GM19238 (cell line): ENCODE results near the gene EHD1.

Source experiments
- DNase-seq: peaks from one replicate; pipeline ENCODE4 v3.0.0; 2011; ENCODE audit warnings: low spot score; ENCODE audit not compliant: insufficient read length

Gene EHD1

DNA sequence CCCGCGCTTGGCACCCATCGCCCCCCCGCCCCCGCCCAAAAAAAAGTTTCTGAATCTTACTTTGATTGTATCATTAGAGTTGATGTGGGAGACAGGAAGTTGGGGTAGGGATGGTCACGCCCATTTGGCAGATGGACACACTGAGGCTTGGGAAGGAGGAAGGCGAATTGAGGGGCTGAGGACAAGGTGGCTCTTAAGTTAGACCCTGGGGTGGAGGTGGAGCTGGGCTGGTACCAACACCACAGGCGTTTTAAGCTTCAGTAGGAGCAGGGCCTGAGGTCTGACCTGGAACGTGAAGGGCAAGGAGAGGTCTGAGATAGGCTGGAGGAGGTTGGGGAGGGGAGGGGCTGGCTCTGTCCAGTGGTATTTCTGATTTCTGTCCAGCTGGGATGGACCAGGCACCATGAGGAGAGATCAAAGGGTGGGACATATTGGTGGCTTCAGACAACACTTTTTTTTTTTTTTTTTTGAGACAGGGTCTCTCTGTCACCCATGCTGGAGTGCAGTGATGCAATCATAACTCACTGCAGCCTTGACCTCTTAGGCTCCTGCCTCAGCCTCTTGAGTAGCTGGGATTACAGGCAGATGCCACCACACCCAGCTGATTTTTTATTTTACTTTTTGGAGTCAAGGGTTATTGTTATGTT, 33.2 kb downstream of the EHD1 start:
- DNase-seq: no peak

DNA sequence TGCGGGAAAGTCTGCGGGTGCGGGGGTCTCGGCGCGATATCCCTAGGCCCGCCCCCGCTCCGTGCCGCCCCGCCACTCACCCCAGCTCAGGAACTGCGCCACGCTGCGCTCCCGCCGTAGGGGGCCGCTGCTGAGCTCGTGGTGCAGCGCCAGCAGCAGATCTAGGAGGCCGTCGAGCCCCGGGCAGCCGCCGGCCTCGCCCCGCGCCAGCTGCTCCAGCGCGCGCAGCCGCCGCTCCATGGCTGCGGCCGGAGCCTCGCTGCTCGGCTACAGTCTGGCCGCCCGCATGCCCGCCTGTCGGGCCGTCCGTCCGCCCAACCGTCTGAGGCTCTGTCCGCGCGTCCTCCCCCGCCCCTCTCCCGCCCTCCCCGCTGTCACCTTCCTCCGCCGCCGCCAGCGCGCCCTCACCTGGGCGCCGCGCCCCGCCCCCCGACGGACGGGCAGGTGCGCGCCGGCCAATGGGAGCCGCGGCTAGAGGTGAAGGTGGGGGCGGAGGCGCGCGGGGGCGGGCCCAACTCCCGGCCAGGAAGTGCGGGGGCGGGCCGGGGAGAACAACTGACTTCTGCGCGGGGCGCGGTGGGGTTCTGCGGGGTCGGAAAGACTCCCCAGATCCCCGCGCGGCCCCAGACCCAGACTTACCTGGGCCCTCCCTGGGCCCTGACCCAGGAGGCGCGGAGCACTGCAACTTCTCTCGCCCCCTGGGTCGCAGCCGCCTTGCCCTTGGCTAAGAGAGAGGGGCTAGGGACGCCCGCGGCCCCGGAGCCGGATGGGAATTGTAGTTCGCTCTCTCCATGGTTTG, 33.9 kb downstream of the EHD1 start, which contains the start of gene CDC42BPG:
CDC42BPG (minus strand) TSS at position 324 of the 799 bp plus-strand sequence; CDS start at position 240, 84 bp downstream.
- DNase-seq: peak; percentile 78

DNA sequence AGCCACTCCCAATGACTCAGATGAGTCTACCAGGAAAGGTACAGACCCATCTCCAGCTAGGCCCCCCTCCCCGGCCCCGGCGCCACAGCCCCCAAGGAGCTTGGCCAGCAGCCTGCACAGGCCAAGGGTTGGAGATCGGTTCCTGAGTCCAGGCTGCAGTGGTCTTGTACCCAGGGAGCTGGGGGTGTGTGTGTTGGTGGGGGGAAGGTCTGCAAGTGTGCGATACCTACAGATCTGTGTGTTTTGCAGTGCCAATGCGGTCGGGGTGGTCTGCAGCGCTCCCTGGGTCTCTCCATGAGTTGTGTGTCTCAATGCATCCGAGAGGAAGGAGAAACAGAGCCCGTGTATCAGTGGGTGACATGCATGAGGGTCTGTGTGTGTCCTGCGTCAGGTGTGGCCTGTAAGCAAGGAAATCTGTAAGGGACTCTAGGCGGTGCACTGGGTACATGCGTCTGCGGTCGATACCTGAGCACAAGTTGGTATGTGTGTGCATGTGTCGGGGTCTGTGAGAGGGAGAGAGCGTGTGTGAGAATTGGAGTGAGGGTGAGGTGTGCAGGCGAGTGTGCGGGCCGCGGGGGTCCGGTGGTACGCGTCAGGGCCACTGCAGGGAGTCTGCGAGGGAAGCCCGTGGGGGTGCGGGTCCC, 34.6 kb downstream of the EHD1 start:
- no peak for DNase-seq

DNA sequence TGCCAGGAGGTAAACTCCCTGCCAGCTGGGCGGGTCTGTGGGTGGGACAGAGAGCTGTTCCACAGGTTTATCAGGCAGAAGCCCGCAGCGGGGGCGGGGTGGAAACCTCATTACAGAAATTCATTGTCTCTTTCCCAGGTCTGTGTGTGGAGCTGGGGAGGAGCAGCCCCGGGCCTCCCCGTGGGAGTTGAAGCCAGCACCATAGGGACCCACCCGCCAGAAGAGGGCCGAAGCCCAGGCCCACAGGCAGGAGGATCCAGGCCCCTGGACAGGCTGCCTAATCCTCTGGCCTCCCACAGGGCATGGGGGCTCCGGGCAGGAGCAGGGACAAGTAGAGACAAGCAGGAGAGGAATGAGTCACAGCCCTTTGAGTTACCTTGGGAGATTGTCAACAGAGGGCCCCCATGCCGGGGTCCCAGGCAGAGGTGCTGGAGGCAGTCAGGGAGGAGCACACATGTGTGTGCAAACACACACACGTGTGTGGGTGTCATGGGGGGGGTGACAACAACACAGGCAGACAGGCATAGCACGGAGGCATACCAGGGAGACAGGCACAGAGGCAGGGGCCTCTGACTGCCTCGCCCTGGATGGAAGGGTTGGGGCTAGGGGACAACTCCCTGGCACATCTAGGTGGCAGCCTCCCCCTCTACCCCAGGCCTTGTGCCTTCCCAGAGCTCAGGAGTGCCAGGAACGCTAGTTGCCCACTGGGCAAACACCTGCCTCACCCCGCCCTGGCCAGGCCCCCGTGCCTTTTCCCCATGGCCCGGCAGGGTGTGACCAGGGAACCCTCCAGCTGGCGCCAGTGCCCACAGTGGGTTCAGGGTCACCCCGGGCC, 35.4 kb downstream of the EHD1 start:
- DNase-seq: no peak

DNA sequence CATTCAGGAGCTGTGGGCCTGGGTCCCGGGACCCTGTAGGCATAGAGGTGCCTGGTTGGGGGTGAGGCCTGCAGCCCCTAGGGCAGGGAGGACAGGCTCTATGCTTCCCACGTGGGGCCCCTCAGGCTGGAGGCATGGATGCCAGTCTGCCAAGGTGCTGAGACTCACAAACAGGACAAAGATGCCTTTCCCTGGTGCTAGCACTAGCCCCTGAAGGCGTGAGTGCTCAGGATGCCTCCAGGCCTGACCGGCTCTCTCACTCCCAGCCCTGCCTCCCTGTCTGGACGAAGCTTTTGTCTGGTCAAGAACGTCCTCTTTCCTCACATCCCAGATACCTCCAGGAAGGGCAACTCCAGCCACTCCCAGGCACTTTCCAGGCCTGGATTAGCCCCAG, 36.1 kb downstream of the EHD1 start:
- DNase-seq: no peak

DNA sequence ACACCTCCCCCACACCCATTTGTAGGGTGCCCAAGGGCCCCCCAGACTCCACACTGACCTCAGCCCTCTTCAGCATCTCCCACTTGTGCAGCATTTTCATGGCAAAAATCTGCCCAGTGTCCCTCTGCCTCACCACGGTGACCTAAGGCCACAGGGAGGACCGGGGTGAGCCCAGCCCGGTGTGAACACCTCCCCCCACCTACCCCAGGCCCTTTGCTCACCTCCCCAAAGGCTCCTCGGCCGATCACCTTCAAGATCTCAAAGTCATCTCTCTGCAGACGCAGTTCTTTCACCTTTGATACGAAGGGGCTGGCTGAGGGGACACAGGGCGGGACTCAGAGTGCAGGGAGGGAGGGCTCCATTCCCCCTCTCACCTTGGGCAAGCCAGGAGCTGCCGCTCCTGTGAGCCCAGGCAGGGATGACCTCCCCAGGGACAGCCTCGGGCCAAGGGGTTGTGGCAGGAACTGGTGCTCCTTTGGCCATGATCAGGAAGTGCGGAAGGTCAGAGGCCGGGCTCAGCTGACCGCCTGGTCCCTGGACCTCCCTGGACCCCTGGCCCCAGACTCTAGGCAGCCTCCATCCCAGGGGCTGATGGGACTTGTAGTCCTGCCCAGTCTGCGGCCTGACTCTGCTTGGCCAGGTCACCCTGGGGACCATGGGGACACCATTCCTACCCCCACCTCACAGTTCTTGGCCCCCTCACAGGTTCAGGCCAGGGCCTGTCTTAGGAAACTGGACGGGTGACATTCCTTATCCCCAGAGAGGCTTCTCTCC, 36.6 kb downstream of the EHD1 start:
- DNase-seq: no peak

DNA sequence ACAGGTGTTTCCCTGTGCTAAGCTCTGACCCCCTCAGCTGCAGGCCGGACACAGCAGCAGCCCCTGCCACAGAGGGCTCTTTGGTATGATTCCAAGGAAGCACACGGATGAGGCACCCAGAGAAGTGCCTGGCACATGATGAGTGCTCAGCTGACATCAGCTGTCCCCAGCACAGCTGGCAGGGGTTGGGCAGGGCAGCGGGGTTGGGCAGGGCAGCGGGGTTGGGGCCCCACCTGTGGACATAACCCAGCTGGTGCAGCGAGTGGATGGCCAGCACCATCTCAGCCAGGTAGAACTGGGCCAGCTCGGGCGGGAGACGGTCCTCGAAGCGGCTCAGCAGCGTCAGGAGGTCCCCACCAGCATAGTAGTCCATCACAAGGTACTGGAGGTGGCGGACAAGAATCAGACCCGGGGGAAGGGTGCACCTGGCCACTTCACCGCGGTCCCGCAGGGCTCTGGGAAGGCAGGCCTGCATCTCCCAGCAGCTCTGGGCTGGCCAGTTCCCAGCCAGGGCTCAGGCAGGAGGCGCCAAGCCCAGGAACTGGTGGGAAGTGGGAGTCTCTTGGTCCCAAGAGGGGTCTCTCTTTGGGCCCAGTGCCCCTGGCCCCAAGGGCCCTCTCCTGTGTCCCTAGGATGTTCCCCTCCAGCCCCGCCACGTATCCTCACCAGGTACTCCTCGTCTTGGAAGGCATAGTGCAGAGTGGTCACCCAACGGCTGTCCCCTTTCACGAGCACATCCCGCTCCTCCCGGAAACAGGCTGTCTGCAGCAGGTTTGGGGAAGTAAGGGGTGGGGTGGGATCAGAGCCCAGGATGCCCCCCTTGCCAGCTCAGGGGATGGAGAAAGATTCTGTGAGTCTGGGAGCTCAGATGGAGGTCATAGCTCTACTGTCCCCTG, 38.3 kb downstream of the EHD1 start:
- no peak for DNase-seq

DNA sequence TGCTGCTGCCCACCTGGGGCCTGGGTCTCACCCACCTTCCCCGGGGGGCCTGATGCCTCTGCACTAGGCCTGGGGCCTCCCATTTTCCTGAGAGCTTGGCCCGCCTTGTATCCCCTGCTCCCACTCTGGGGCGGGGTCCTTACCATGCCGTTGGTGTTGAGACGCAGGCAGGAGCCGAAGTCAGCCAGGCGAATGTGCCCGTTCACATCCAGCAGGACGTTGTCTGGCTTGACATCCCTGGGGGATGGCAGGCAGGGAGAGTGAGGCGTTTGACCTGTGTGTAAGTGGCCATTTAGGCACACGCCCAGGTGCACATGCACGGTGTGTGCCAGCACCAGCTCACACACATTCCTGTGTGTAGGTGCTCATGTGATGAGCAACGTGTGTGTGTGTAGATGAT, 39.1 kb downstream of the EHD1 start:
- DNase-seq: no peak

GRCh38 chr11:64838600-64839334, 39.7 kb downstream of the EHD1 start:
- DNase-seq: no peak

DNA sequence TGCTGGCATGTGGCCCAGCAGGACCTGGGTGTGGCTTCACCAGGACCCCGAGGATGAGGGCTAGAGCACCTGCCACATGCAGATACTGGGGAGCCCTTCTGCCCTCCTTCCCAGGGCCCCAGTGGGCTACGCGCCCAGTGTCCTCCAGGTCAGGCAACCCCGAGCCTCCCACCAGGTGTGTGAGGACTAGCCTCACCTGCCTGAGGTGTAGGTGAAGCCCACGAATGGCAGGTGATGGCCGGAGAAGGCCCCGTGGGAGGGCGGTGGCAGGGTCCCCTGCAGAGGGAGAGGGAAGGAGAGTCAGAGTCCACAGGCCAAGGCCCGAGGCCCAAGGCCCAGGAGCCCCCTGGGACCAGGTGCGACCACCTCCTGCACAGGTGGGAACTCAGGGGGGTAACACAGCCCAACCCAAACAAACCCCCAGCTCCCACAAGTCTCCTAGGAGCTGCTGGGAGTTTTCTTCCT, 40.5 kb downstream of the EHD1 start:
- DNase-seq: no peak

- no peak for DNase-seq
Measured at GRCh38 chr11:64836448-64837072, 41.9 kb downstream of the EHD1 start.

DNA sequence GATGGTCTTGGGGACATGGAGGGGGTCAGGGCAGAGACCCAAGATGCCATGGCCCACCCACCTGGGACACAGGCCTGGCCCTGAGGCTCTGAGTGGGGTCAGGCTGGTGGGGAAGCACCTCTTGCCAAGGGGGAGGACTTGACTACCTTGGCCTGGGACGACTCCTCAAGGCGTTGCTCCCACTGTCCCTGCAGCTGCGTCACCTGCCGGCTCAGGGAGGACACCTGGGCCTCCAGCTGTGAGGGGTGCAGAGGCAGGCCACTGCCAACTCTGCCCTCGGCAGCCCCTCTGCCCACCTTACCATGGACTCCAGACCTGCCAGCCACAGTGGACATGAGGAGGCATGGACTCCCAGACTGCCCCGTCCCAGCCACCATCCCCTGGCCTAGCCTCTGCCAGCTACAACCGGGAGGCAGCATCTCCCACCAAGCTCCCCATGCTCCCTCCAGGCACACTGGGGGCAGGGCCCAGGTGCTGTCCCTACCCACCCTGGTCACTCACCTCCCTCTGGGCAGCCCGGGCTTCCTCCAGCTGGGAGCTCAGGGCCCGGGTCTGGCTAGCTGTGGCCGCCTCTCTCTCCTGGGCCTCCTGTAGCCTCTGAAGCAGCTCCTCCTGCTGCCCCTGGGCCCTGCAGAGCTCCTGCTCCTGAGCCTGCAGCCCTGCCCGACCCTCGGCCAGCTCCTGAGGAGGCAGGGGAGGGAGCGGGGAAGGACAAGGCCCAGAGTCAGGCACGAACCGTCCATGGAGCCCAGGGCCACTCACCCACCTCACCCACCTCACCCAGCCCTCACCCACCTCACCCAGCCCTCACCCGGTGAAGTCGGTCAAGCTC, 42.6 kb downstream of the EHD1 start:
- DNase-seq: no peak

DNA sequence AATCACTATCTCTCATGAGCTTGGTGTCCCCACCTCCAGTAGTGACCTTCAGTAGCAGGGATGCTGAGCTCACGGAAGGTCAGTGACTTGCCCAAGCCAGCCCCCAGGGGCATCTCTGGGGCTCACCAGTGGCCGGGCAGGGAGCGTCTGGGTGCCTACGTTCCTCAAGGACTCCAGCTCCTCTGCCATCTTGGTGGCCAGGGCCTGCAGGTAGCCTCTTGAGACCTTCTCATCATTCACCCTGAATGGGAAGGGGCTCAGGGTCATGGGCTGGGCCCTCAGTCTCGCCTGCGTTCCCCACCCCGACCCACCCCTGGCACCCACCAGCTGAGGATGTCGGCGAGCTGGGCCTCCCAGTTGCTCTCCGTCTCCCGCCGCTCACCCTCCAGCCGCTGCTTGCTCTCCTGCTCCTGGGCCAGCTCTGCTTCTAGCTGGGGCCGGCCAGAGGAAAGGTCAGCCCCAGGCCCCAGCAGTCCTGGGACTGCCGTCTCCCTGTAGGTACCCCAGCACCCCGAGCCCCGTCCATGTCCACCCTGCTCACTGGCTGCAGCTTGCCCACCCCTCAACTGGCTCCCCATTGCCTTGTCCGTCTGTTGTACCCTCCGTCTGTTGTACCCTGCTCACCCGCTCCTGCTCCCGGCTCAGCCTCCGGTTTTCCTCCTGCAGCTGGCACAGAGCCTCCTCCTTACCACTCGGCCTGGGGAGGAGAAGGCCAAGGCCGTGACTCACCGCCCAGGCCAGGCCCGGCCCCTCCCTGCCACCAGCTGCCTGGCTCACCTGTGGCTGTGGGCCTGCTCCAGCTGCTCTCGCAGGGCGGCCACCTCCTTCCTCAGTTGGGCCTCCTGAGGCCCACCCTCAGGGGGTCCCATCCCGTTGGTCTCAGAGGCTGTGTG, 43.5 kb downstream of the EHD1 start:
- DNase-seq: no peak

GRCh38 chr11:64834031-64834722, 44.2 kb downstream of the EHD1 start:
- DNase-seq: no peak

DNA sequence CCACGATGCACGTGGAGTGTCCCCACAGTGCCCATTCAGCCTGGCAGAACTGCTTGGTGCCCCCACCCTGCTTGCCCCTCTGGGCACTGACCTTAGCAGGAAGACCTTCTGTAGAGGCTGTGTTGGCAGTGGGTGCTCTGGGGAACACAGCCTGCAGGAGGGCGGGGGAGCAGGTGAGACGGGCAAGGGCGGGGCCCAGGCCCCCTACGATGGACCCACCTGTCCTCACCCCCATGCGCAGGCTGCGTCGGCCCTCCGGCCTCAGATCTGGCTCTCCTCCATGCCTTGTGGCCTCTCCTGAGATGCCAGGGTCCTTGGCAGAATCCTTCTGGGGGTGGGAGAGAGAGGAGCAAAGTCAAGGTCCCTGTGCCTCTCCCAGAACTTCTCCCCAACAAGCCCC, 44.9 kb downstream of the EHD1 start:
- DNase-seq: no peak

DNA sequence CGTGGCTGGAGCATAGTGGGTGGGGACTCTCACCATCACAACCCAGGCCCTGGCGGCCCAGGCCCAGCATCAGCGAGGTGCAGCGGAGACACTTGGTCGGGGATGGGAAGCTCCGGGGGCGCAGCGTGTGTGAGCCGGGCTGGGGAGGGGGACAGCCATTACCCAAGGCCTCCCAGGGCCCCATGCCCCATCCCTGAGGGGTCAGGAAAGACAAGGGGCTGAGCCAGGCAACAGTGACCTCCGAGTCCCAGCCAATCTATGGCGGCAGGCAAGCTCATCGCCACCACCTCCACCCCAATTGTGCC, 45.3 kb downstream of the EHD1 start:
- no peak for DNase-seq
